Neural cell (in vitro differentiated cells): Measurements from ENCODE around the gene GRHL1. TPM values are rescaled to one million over a fixed set of nuclear protein-coding genes. Genes with fewer than 3 reads are reported as not detected.

Experiments used
- H2AFZ ChIP-seq: fragments of 200-600, 300-800 bp; sonication (generic), shearing (Covaris generic); 2 replicates; pipeline ENCODE4 v1.6.0; 2014; ENCODE audit warnings: low read depth, mild to moderate bottlenecking, antibody characterized with exemption, low read length, moderate library complexity
- H3F3A ChIP-seq: fragments of 200-600 bp; shearing (Covaris generic); 2 replicates; pipeline ENCODE4 v1.6.1; 2016; ENCODE audit warnings: mild to moderate bottlenecking, moderate library complexity, mixed read lengths, antibody characterized with exemption, low read length; ENCODE audit not compliant: insufficient read depth, poor library complexity, severe bottlenecking
- H3K27ac ChIP-seq: fragments of 200-600, 300-800 bp; sonication (generic), shearing (Covaris generic); 2 replicates; pipeline ENCODE4 v1.5.1; 2014; ENCODE audit warnings: mild to moderate bottlenecking, low read length, moderate library complexity
- H3K27me3 ChIP-seq: fragments of 300-800, 200-600 bp; sonication (generic), shearing (Covaris generic); 2 replicates; pipeline ENCODE4 v1.6.0; 2014; ENCODE audit warnings: mild to moderate bottlenecking, low read depth, low read length, moderate library complexity; ENCODE audit not compliant: insufficient read depth
- H3K36me3 ChIP-seq: fragments of 300-800, 200-600 bp; sonication (generic), shearing (Covaris generic); 2 replicates; pipeline ENCODE4 v1.5.1; 2014; ENCODE audit warnings: mild to moderate bottlenecking, antibody characterized with exemption, low read length, moderate library complexity; ENCODE audit not compliant: insufficient read depth
- H3K4me2 ChIP-seq: fragments of 300-800, 200-600 bp; sonication (generic), shearing (Covaris generic); 2 replicates; pipeline ENCODE4 v1.6.0; 2014; ENCODE audit warnings: mild to moderate bottlenecking, low read length
- H3K4me3 ChIP-seq: fragments of 300-800, 200-600 bp; sonication (generic), shearing (Covaris generic); 2 replicates; pipeline ENCODE4 v1.5.1; 2014; ENCODE audit warnings: mild to moderate bottlenecking, low read length, moderate library complexity
- H3K79me2 ChIP-seq: fragments of 200-600 bp; shearing (Covaris generic); replicated peaks from 2 replicates; pipeline ENCODE4 v1.6.0; 2014; ENCODE audit warnings: mild to moderate bottlenecking, low read length, moderate library complexity; ENCODE audit not compliant: insufficient read depth
- H3K9ac ChIP-seq: fragments of 300-800, 200-600 bp; sonication (generic), shearing (Covaris generic); 2 replicates; pipeline ENCODE4 v1.6.1; 2016; ENCODE audit warnings: mild to moderate bottlenecking, low read length, mixed read lengths
- H3K9me2 ChIP-seq: fragments of 200-600 bp; shearing (Covaris generic); 2 replicates; pipeline ENCODE4 v1.6.1; 2016; ENCODE audit warnings: mild to moderate bottlenecking, low read length, mixed read lengths; ENCODE audit not compliant: insufficient read depth
- H3K9me3 ChIP-seq: fragments of 200-600, 300-800 bp; sonication (generic), shearing (Covaris generic); 2 replicates; pipeline ENCODE4 v1.6.1; 2016; ENCODE audit warnings: mild to moderate bottlenecking, mixed run types, low read length, moderate library complexity, mixed read lengths
- H4K20me1 ChIP-seq: fragments of 200-600 bp; shearing (Covaris generic); 2 replicates; pipeline ENCODE4 v1.6.1; 2016; ENCODE audit warnings: mild to moderate bottlenecking, mixed run types; ENCODE audit not compliant: insufficient read depth
- EP300 ChIP-seq: fragments of 450-650 bp; conservative IDR thresholded peaks from 2 replicates; pipeline ENCODE4 v1.6.1; 2014; ENCODE audit warnings: antibody characterized with exemption, mild to moderate bottlenecking, moderate library complexity; ENCODE audit not compliant: poor library complexity, severe bottlenecking
- EZH2 ChIP-seq: fragments of 200-600, 300-800 bp; shearing (Covaris generic), sonication (generic); IDR thresholded peaks from 2 replicates; pipeline ENCODE4 v1.6.1; 2014; ENCODE audit warnings: antibody characterized with exemption, low read length, borderline replicate concordance, mild to moderate bottlenecking; ENCODE audit not compliant: insufficient read depth, poor library complexity, severe bottlenecking
- MXI1 ChIP-seq: fragments of 450-650 bp; conservative IDR thresholded peaks from 2 replicates; pipeline ENCODE4 v1.6.1; 2014; ENCODE audit warnings: antibody characterized with exemption, mild to moderate bottlenecking; ENCODE audit not compliant: poor library complexity, severe bottlenecking
- POLR2AphosphoS5 ChIP-seq: IDR thresholded peaks from 2 replicates; pipeline ENCODE4 v1.6.1; 2012
- RAD21 ChIP-seq: fragments of 450-650 bp; conservative IDR thresholded peaks from 2 replicates; pipeline ENCODE4 v1.6.1; 2014; ENCODE audit warnings: antibody characterized with exemption, mild to moderate bottlenecking, moderate library complexity
- SMC3 ChIP-seq: fragments of 450-650 bp; conservative IDR thresholded peaks from 2 replicates; pipeline ENCODE4 v1.6.1; 2014; ENCODE audit warnings: antibody characterized with exemption, mild to moderate bottlenecking, moderate library complexity; ENCODE audit not compliant: poor library complexity
- TAF1 ChIP-seq: IDR thresholded peaks from 2 replicates; pipeline ENCODE4 v1.6.1; 2012; ENCODE audit warnings: low read depth
- polyA plus RNA-seq: library from polyadenylated mRNA; depleted of rRNA; stranded (reverse); fragments of >200 nt; gene quantifications from 2 replicates; pipeline ENCODE4 v1.2.3, GENCODE V29; 2014
- TF ChIP-seq, protein P1 (sequence below): IDR thresholded peaks from 2 replicates; pipeline ENCODE4 v1.6.1; 2012; ENCODE audit warnings: borderline replicate concordance
- TF ChIP-seq, protein P2 (sequence below): fragments of 450-650 bp; IDR thresholded peaks from 2 replicates; pipeline ENCODE4 v1.5.1; 2014; ENCODE audit warnings: antibody characterized with exemption, mild to moderate bottlenecking, moderate library complexity; ENCODE audit not compliant: poor library complexity, severe bottlenecking

GRHL1 gene
- polyA plus RNA-seq, 1 donor from 2014 or later = 26.3 TPM

DNA sequence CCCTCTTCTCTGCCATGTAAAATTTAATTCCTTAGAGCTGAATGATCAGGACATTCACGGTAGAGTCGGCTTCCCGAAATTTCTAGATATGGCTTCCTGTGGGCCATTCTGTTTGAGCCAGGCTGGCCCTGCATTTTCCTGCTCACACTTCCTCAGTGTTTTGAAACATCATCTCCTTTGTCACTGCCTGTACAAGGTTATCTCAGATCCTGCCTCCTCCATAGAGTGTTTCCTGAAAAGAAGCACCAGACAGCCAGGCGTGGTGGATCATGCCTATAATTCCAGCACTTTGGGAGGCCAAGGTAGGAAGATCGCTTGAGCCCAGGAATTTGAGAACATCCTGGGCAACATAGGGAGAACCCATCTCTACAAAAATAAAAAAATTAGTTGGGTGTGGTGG is 43.6 kb downstream of the GRHL1 start:
- Histone ChIP-seq H3K27me3 (no peaks in the 10 kb centered on the region), H3K9ac (no peak overlapping the region), H2AFZ (no peak overlapping the region), H3K4me2 (no peak overlapping the region), H3K9me2 (no peaks in the 10 kb centered on the region), H3F3A (no peaks in the 10 kb centered on the region), H3K79me2 (no peaks in the 10 kb centered on the region), H4K20me1 (no peaks in the 10 kb centered on the region), H3K9me3 (no peaks in the 10 kb centered on the region), H3K4me3 (no peak overlapping the region), H3K27ac (peak overlapping the region; percentile 63), H3K36me3 (peaks cover 7% of the 10 kb centered on the region)
- TF ChIP-seq RAD21 (no peak), MXI1 (no peak), EZH2 (no peak), POLR2AphosphoS5 (no peak), EP300 (no peak), SMC3 (no peak), TAF1 (no peak)
- TF ChIP-seq, protein P1, sequence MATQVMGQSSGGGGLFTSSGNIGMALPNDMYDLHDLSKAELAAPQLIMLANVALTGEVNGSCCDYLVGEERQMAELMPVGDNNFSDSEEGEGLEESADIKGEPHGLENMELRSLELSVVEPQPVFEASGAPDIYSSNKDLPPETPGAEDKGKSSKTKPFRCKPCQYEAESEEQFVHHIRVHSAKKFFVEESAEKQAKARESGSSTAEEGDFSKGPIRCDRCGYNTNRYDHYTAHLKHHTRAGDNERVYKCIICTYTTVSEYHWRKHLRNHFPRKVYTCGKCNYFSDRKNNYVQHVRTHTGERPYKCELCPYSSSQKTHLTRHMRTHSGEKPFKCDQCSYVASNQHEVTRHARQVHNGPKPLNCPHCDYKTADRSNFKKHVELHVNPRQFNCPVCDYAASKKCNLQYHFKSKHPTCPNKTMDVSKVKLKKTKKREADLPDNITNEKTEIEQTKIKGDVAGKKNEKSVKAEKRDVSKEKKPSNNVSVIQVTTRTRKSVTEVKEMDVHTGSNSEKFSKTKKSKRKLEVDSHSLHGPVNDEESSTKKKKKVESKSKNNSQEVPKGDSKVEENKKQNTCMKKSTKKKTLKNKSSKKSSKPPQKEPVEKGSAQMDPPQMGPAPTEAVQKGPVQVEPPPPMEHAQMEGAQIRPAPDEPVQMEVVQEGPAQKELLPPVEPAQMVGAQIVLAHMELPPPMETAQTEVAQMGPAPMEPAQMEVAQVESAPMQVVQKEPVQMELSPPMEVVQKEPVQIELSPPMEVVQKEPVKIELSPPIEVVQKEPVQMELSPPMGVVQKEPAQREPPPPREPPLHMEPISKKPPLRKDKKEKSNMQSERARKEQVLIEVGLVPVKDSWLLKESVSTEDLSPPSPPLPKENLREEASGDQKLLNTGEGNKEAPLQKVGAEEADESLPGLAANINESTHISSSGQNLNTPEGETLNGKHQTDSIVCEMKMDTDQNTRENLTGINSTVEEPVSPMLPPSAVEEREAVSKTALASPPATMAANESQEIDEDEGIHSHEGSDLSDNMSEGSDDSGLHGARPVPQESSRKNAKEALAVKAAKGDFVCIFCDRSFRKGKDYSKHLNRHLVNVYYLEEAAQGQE = no peak
- TF ChIP-seq, protein P2, sequence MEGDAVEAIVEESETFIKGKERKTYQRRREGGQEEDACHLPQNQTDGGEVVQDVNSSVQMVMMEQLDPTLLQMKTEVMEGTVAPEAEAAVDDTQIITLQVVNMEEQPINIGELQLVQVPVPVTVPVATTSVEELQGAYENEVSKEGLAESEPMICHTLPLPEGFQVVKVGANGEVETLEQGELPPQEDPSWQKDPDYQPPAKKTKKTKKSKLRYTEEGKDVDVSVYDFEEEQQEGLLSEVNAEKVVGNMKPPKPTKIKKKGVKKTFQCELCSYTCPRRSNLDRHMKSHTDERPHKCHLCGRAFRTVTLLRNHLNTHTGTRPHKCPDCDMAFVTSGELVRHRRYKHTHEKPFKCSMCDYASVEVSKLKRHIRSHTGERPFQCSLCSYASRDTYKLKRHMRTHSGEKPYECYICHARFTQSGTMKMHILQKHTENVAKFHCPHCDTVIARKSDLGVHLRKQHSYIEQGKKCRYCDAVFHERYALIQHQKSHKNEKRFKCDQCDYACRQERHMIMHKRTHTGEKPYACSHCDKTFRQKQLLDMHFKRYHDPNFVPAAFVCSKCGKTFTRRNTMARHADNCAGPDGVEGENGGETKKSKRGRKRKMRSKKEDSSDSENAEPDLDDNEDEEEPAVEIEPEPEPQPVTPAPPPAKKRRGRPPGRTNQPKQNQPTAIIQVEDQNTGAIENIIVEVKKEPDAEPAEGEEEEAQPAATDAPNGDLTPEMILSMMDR = no peak

DNA sequence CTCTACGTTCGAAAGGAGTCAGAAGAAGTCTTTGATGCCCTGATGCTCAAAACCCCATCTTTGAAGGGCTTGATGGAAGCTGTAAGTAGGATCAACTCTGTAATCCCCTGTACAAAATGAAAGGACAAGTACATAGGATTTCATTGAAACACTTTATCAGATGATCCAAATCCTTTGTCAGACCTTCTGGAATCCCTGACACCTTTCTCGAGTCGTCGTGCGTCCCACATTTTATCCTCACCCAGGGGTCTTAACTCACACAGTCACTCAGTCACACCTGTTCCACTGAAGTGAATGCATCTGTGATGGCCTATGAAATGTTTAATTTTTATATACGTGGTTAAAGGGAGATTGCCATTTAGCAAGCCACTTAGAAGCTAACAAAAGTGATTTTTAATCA is 44.8 kb downstream of the GRHL1 start:
- TF ChIP-seq POLR2AphosphoS5 (no peak), SMC3 (no peak), MXI1 (no peak), EZH2 (no peak), EP300 (no peak), RAD21 (no peak), TAF1 (no peak)
- TF ChIP-seq, protein P1 = no peak
- TF ChIP-seq, protein P2 = no peak
- Histone ChIP-seq H3K27me3 (no peaks in the 10 kb centered on the region), H3K4me2 (no peak overlapping the region)

More for the DNA sequence above, 44.8 kb downstream of the GRHL1 start:
- Histone ChIP-seq H3K27ac (peak overlapping the region; percentile 63), H3K9me2 (no peaks in the 10 kb centered on the region), H3F3A (no peaks in the 10 kb centered on the region), H3K36me3 (peaks cover 7% of the 10 kb centered on the region), H2AFZ (no peak overlapping the region), H3K9ac (no peak overlapping the region), H4K20me1 (no peaks in the 10 kb centered on the region), H3K79me2 (no peaks in the 10 kb centered on the region), H3K9me3 (no peaks in the 10 kb centered on the region), H3K4me3 (no peak overlapping the region)
